A549 (cell line): ENCODE data around the gene APOL2. TPM values are rescaled to one million over a fixed set of nuclear protein-coding genes. Genes with fewer than 3 reads are reported as not detected.

Experiments used
- ATAC-seq, 2 experiments: fragments of 200-7000 bp in 1 of 2; fragments of >200 bp in 1 of 2; cut with Nextera tagmentation in 1 of 2; cut with Tn5 transposase in 1 of 2; 3 replicates each; pipeline versions ENCODE4 v1.8.0 to v1.9.1; 2018 to 2020; ENCODE audit warnings: mild to moderate bottlenecking in 1 of 2, moderate library complexity in 1 of 2
- CTCF ChIA-PET: fragments of 300-600 bp; sonication (Branson Sonifier 250); formaldehyde crosslinking; extraction: SDS; loops from one replicate; lab custom pipeline; 2021; ENCODE audit warnings: antibody characterized with exemption, inconsistent platforms; lab: Yijun Ruan, JAX
- POLR2A ChIA-PET: fragments of 350-600 bp; formaldehyde crosslinking; extraction: SDS; loops from one replicate; lab custom pipeline; 2021; ENCODE audit warnings: antibody characterized with exemption, inconsistent platforms; lab: Yijun Ruan, JAX
- DNase-seq, 2 experiments: peaks; one replicate each; pipeline versions ENCODE4 v3.0.0 to v3.0.0-alpha.2; 2011 to 2016; ENCODE audit warnings: low read depth in 1 of 2, low spot score in 1 of 2
- FAIRE-seq: peaks from 2 replicates; lab custom pipeline; 2011; peaks lifted over from hg19 to GRCh38; lab: Jason Lieb, UNC
- H3K27ac ChIP-seq, 2 experiments: fragments of >200 bp; sonication (Bioruptor Twin); formaldehyde crosslinking; 3 replicates each; pipeline ENCODE4 v1.5.1; 2016 to 2017
- H3K4me1 ChIP-seq: fragments of >200 bp; sonication (Bioruptor Twin); formaldehyde crosslinking; 3 replicates; pipeline ENCODE4 v1.6.1; 2016
- H3K4me2 ChIP-seq: fragments of >200 bp; sonication (Bioruptor Twin); formaldehyde crosslinking; 3 replicates; pipeline ENCODE4 v1.6.1; 2016
- H3K4me3 ChIP-seq: fragments of >200 bp; sonication (Bioruptor Twin); formaldehyde crosslinking; 3 replicates; pipeline ENCODE4 v1.5.1; 2016
- H3K9me3 ChIP-seq: fragments of >200 bp; sonication (Bioruptor Twin); formaldehyde crosslinking; 3 replicates; pipeline ENCODE4 v1.6.1; 2016
- BHLHE40 ChIP-seq: IDR thresholded peaks from 2 replicates; pipeline ENCODE4 v1.6.1; 2012; ENCODE audit warnings: low read depth, low read length, inconsistent platforms
- CEBPB ChIP-seq, 2 experiments: fragments of >200 bp in 1 of 2; sonication (Bioruptor Twin) in 1 of 2; formaldehyde crosslinking in 1 of 2; IDR thresholded peaks; 2 replicates each; pipeline ENCODE4 v1.6.1; 2012 to 2016
- CTCF ChIP-seq: fragments of >200 bp; sonication (Bioruptor Twin); formaldehyde crosslinking; IDR thresholded peaks from 3 replicates; pipeline ENCODE4 v1.5.1; 2016
- EHF ChIP-seq: fragments of 250-450 bp; sonication (Bioruptor Pico); IDR thresholded peaks from 2 replicates; pipeline ENCODE4 v1.5.0; 2020; ENCODE audit warnings: mild to moderate bottlenecking
- EHMT2 ChIP-seq: fragments of 200-600 bp; sonication (generic); IDR thresholded peaks from 2 replicates; pipeline ENCODE4 v1.6.1; 2016; ENCODE audit warnings: antibody characterized with exemption, low read depth, mild to moderate bottlenecking, moderate library complexity
- ELK1 ChIP-seq: fragments of 150-350 bp; IDR thresholded peaks from 2 replicates; pipeline ENCODE4 v1.6.1; 2014; ENCODE audit warnings: low read depth, mild to moderate bottlenecking, low read length
- FOSB ChIP-seq: fragments of 250-450 bp; sonication (Bioruptor Pico); IDR thresholded peaks from 2 replicates; pipeline ENCODE4 v1.5.0; 2020; ENCODE audit warnings: mild to moderate bottlenecking, moderate library complexity
- HDAC2 ChIP-seq: fragments of 200-600 bp; sonication (generic); IDR thresholded peaks from 2 replicates; pipeline ENCODE4 v1.6.1; 2016
- HES2 ChIP-seq: fragments of >200 bp; sonication (Bioruptor Twin); formaldehyde crosslinking; IDR thresholded peaks from 2 replicates; pipeline ENCODE4 v1.6.1; 2016
- HOXA7 ChIP-seq: fragments of 250-450 bp; sonication (Bioruptor Pico); IDR thresholded peaks from 2 replicates; pipeline ENCODE4 v1.5.0; 2020; ENCODE audit warnings: mild to moderate bottlenecking, moderate library complexity
- KDM5A ChIP-seq: fragments of 200-600 bp; sonication (generic); IDR thresholded peaks from 2 replicates; pipeline ENCODE4 v1.6.1; 2016; ENCODE audit warnings: antibody characterized with exemption, mild to moderate bottlenecking
- MAFK ChIP-seq: fragments of 450-650 bp; IDR thresholded peaks from 2 replicates; pipeline ENCODE4 v1.6.1; 2014; ENCODE audit not compliant: partially characterized antibody
- MAZ ChIP-seq: fragments of 150-350 bp; IDR thresholded peaks from 2 replicates; pipeline ENCODE4 v1.6.1; 2014; ENCODE audit warnings: antibody characterized with exemption, low read depth, low read length, borderline replicate concordance
- POLR2A ChIP-seq: IDR thresholded peaks from 2 replicates; pipeline ENCODE4 v1.6.1; 2012; ENCODE audit warnings: mild to moderate bottlenecking, low read length
- RAD21 ChIP-seq, 2 experiments: fragments of >200 bp in 1 of 2; sonication (Bioruptor Twin) in 1 of 2; formaldehyde crosslinking in 1 of 2; IDR thresholded peaks in 1 of 2; conservative IDR thresholded peaks in 1 of 2; 2 replicates in 1 of 2; 3 replicates in 1 of 2; pipeline ENCODE4 v1.6.1; 2012 to 2018; ENCODE audit warnings: inconsistent platforms in 1 of 2
- RARB ChIP-seq: fragments of 250-450 bp; sonication (Bioruptor Pico); IDR thresholded peaks from 2 replicates; pipeline ENCODE4 v1.8.0; 2021; ENCODE audit warnings: mild to moderate bottlenecking, moderate library complexity
- REST ChIP-seq: fragments of 200-600 bp; sonication (generic); IDR thresholded peaks from 2 replicates; pipeline ENCODE4 v1.6.1; 2016; ENCODE audit warnings: antibody characterized with exemption, mild to moderate bottlenecking, moderate library complexity
- SMC3 ChIP-seq: fragments of >200 bp; sonication (Bioruptor Twin); formaldehyde crosslinking; IDR thresholded peaks from 3 replicates; pipeline ENCODE4 v1.6.1; 2018; ENCODE audit warnings: inconsistent platforms
- TFCP2L1 ChIP-seq: fragments of 250-450 bp; sonication (Bioruptor Pico); IDR thresholded peaks from 2 replicates; pipeline ENCODE4 v1.5.0; 2021; ENCODE audit warnings: mild to moderate bottlenecking
- ZFP36 ChIP-seq: fragments of 450-650 bp; IDR thresholded peaks from 2 replicates; pipeline ENCODE4 v1.6.1; 2014; ENCODE audit warnings: borderline replicate concordance; ENCODE audit not compliant: partially characterized antibody
- ZNF302 ChIP-seq: fragments of 250-450 bp; sonication (Bioruptor Pico); IDR thresholded peaks from 2 replicates; pipeline ENCODE4 v1.9.0; 2021; ENCODE audit warnings: inconsistent platforms, mild to moderate bottlenecking, moderate library complexity
- WGBS: methylation state at CpG from one replicate; pipeline ENCODE4 v1.1.6; 2017; ENCODE audit errors: missing lambda C conversion rate; 5-methylcytosine and 5-hydroxymethylcytosine counted together
- polyA plus RNA-seq, 4 experiments: library from polyadenylated mRNA; depleted of rRNA in 3 of 4; stranded (reverse); fragments of >200 nt; fragmentation: RNase III in 1 of 4; extraction: RNeasy Plus Mini Kit Qiagen cat#74134 plus additional on column Dnase treatment in 1 of 4; gene quantifications; 2 replicates in 3 of 4; 3 replicates in 1 of 4; pipeline ENCODE4 v1.2.3, GENCODE V29; 2011 to 2017

The APOL2 gene
- polyA plus RNA-seq, 2 of the 4 experiments (the other 2 are of a cell fraction): 8.7 to 23.8 TPM

DNA sequence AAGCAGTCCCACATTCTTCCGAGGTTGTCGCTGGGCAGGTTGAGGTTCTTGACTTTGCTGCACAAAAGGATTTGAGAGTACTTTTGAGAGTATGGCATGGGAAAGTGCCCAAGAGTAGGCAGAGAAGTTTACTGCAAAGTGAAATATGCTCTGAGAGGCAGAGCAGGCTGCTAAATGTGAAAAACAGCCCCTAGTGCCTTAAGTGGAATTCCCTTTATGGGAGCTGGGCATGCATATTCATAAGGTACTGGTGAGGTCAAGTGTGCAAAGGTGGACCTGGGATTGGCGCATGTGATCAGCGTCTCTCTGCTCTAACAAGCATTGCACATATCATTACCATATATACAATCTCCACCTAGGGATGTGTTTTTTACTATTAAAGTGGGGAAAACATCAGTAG lies 25.7 kb downstream of the APOL2 start:
- Histone ChIP-seq H3K4me2 (no peak overlapping the region), H3K27ac (no peak overlapping the region)
- ChIA-PET POLR2A (no interaction called here), CTCF (interaction anchor here (1.1 to 1.3 kb wide), 4 partner anchors 9 to 63 kb away, joined by 3 to 4 read pairs (median 4); partner anchors contain the start of gene APOL2)
- DNase-seq: no peak
- 75% methylated on average over 4 of the region's 4 CpGs for WGBS
- TF ChIP-seq HDAC2: no peak
- no peak for TF ChIP-seq HES2
- TF ChIP-seq EHF: no peak
- TF ChIP-seq MAZ: no peak
- no peak for TF ChIP-seq HOXA7 (CRISPR knock-in tag)
- no peak for TF ChIP-seq RAD21 (conservative IDR thresholded peaks at IDR 0.05 in 1 of 2, IDR thresholded peaks at IDR 0.05 in 1 of 2)
- no peak for TF ChIP-seq RARB (CRISPR knock-in tag)
- no peak for TF ChIP-seq BHLHE40
- no peak for TF ChIP-seq ELK1
- no peak for TF ChIP-seq KDM5A
- no peak for TF ChIP-seq REST
- TF ChIP-seq MAFK: no peak
- no peak for TF ChIP-seq ZFP36
- no peak for TF ChIP-seq SMC3
- no peak for TF ChIP-seq ZNF302 (CRISPR knock-in tag)
- no peak for TF ChIP-seq POLR2A
- TF ChIP-seq FOSB (CRISPR knock-in tag): no peak
- no peak for TF ChIP-seq TFCP2L1 (CRISPR knock-in tag)
- no peak for TF ChIP-seq CEBPB (IDR thresholded peaks at IDR 0.05)
- TF ChIP-seq EHMT2: no peak
- TF ChIP-seq, all 56 proteins: peak for 0
- no peaks in the 10 kb centered on the region for H3K9me3 ChIP-seq
- H3K4me1 ChIP-seq: no peaks in the 10 kb centered on the region
- H3K4me3 ChIP-seq: no peak overlapping the region
- FAIRE-seq (no peak), ATAC-seq (no peak)

DNA sequence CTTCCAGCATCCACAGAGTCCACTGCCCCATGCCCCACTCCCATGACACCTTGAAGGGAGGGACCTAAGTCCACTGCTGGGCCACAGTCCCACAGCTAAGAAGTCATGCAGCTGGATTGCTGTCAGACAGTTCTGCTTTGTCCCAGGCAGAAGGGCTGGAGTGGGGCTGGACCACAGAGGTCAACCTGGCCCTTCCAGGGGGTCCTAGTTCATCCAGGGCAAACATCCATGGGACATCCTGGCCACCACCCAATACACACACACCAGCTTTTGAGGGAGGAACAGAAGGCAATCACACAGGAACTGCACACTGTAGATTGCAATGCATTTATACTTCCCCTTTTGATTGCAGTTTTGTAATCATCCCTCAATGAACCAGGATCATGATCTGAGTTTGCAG lies 26.4 kb downstream of the APOL2 start:
- Histone ChIP-seq H3K27ac (no peak overlapping the region), H3K4me3 (no peak overlapping the region), H3K9me3 (no peaks in the 10 kb centered on the region), H3K4me1 (no peaks in the 10 kb centered on the region), H3K4me2 (no peak overlapping the region)
- ATAC-seq (no peak), DNase-seq (no peak), FAIRE-seq (no peak)
- POLR2A ChIA-PET: no interaction called here
- no peak for TF ChIP-seq ZNF302 (CRISPR knock-in tag)
- TF ChIP-seq CTCF: no peak
- CTCF ChIA-PET: interaction anchor here (0.6 to 1.3 kb wide), 3 partner anchors 10 to 30 kb away, joined by 3 read pairs; no protein-coding TSS in a partner anchor
